HepG2 (cell line): ENCODE data around the gene KRT4. TPM values are rescaled to one million over a fixed set of nuclear protein-coding genes. Genes with fewer than 3 reads are reported as not detected.
"Not testable (repeated sequence)": the region's sequence is repeated elsewhere in the genome, so short reads cannot be mapped to it uniquely, and the experiment has no call there.

Source experiments
- ATAC-seq: fragments of 200-7000 bp; cut with Tn5 transposase; 3 replicates; pipeline ENCODE4 v1.9.1; 2020; ENCODE audit warnings: mild to moderate bottlenecking, moderate library complexity
- BruUV-seq: library from RNA; stranded (reverse); fragments of 400-500 nt; replicated peaks from 2 replicates; lab custom pipeline; 2021; lab: Mats Ljungman, UMichigan
- CTCF ChIA-PET: fragments of 300-600 bp; formaldehyde crosslinking; extraction: SDS; loops from one replicate; lab custom pipeline; 2021; ENCODE audit warnings: low total read pairs, inconsistent platforms, low intra/inter-chr PET ratio; lab: Yijun Ruan, JAX
- POLR2A ChIA-PET: fragments of 350-600 bp; sonication (Branson Sonifier 250); formaldehyde crosslinking; loops from one replicate; lab custom pipeline; 2020; ENCODE audit warnings: antibody characterized with exemption, inconsistent platforms; lab: Yijun Ruan, JAX
- DNase-seq: peaks from one replicate; pipeline ENCODE4 v3.0.0-alpha.2; 2015; ENCODE audit warnings: low spot score
- FAIRE-seq: peaks from 3 replicates; lab custom pipeline; 2011; peaks lifted over from hg19 to GRCh38; lab: Jason Lieb, UNC
- H2AFZ ChIP-seq: one replicate; pipeline ENCODE4 v1.6.1; 2011; ENCODE audit warnings: low read length, inconsistent platforms
- H3K27ac ChIP-seq: fragments of 300-600 bp; 3 replicates; pipeline ENCODE4 v1.8.0; 2011; ENCODE audit warnings: mixed run types, mild to moderate bottlenecking, mixed read lengths, low read length, inconsistent platforms; ENCODE audit not compliant: insufficient read depth; ENCODE audit errors: extremely low read length
- H3K27me3 ChIP-seq, 2 experiments: fragments of 200-600 bp in 1 of 2; 2 replicates in 1 of 2; 3 replicates in 1 of 2; pipeline versions ENCODE4 v1.6.0 to v1.8.0; 2011; ENCODE audit warnings: low read length in 2 of 2, mild to moderate bottlenecking in 2 of 2, moderate library complexity in 2 of 2, inconsistent platforms in 1 of 2; ENCODE audit not compliant: insufficient read depth in 2 of 2, control insufficient read depth in 1 of 2
- H3K36me3 ChIP-seq, 2 experiments: fragments of 200-600 bp in 1 of 2; replicated peaks in 1 of 2; 2 replicates in 1 of 2; 3 replicates in 1 of 2; pipeline versions ENCODE4 v1.5.1 to v1.8.0; 2011; ENCODE audit warnings: low read length in 2 of 2, inconsistent platforms in 1 of 2; ENCODE audit not compliant: insufficient read depth in 2 of 2, control insufficient read depth in 1 of 2
- H3K4me1 ChIP-seq: 2 replicates; pipeline ENCODE4 v1.5.1; 2012; ENCODE audit warnings: low read length, inconsistent platforms; ENCODE audit not compliant: insufficient read depth
- H3K4me2 ChIP-seq: 2 replicates; pipeline ENCODE4 v1.6.0; 2011; ENCODE audit warnings: low read depth, low read length, inconsistent platforms
- H3K4me3 ChIP-seq, 3 experiments: fragments of 200-600 bp in 1 of 3; sonication (generic), shearing (Covaris generic) in 1 of 3; replicated peaks in 1 of 3; 2 replicates each; pipeline ENCODE4 v1.5.1; 2011 to 2016; ENCODE audit warnings: low read length in 3 of 3, inconsistent platforms in 2 of 3, low read depth in 2 of 3, mild to moderate bottlenecking in 2 of 3, control low read depth in 1 of 3, mixed read lengths in 1 of 3; ENCODE audit not compliant: insufficient read depth in 1 of 3
- H3K79me2 ChIP-seq: one replicate; pipeline ENCODE4 v1.6.1; 2011; ENCODE audit warnings: low read length, inconsistent platforms; ENCODE audit not compliant: insufficient read depth
- H3K9ac ChIP-seq: 2 replicates; pipeline ENCODE4 v1.6.0; 2011; ENCODE audit warnings: mild to moderate bottlenecking, low read depth, low read length, inconsistent platforms; ENCODE audit not compliant: insufficient read depth
- H3K9me3 ChIP-seq: 2 replicates; pipeline ENCODE4 v1.5.1; 2012; ENCODE audit warnings: mild to moderate bottlenecking, low read length
- H4K20me1 ChIP-seq: 2 replicates; pipeline ENCODE4 v1.6.0; 2011; ENCODE audit warnings: inconsistent platforms, mild to moderate bottlenecking, low read length, moderate library complexity; ENCODE audit not compliant: insufficient read depth
- BCL6 ChIP-seq: IDR thresholded peaks from 2 replicates; pipeline ENCODE4 v1.6.1; 2016; ENCODE audit warnings: missing genetic modification reagents, missing compliant biosample characterization
- KLF9 ChIP-seq: IDR thresholded peaks from 2 replicates; pipeline ENCODE4 v1.6.1; 2016; ENCODE audit warnings: low read depth
- MXI1 ChIP-seq: IDR thresholded peaks from 3 replicates; pipeline ENCODE4 v1.6.1; 2012; ENCODE audit warnings: low read depth, low read length, inconsistent platforms, borderline replicate concordance
- NONO ChIP-seq, 2 experiments: fragments of 450-650 bp in 1 of 2; sonication (generic) in 1 of 2; formaldehyde crosslinking in 1 of 2; IDR thresholded peaks in 1 of 2; conservative IDR thresholded peaks in 1 of 2; 2 replicates each; pipeline versions ENCODE4 v1.6.1 to v1.8.0; 2017 to 2022; ENCODE audit warnings: mild to moderate bottlenecking in 1 of 2, missing genetic modification reagents in 1 of 2, moderate library complexity in 1 of 2
- ZNF772 ChIP-seq: sonication (generic); formaldehyde crosslinking; IDR thresholded peaks from 2 replicates; pipeline ENCODE4 v1.5.0; 2020; ENCODE audit warnings: mild to moderate bottlenecking, missing genetic modification reagents
- ZSCAN20 ChIP-seq: sonication (generic); formaldehyde crosslinking; IDR thresholded peaks from 2 replicates; pipeline ENCODE4 v1.4.0; 2020; ENCODE audit warnings: missing genetic modification reagents, mild to moderate bottlenecking, borderline replicate concordance
- WGBS: methylation state at CpG from one replicate; pipeline ENCODE4 v1.1.6; 2017; ENCODE audit warnings: low lambda C conversion rate; 5-methylcytosine and 5-hydroxymethylcytosine counted together
- in situ Hi-C: cut with HindIII; loops from 2 replicates; pipeline ENCODE4 v1.10.0; 2017; ENCODE audit warnings: low pct_unique_long_range_greater_than_20kb; ENCODE audit not compliant: extremely low pct_ligation_motif_present
- intact Hi-C: fragments of 100-400 bp; cut with micrococcal nuclease; formaldehyde crosslinking; loops from one replicate; pipeline ENCODE4 v1.10.0; 2022; ENCODE audit not compliant: unreplicated experiment
- polyA plus RNA-seq, 8 experiments: library from polyadenylated mRNA; depleted of rRNA in 3 of 8; stranded (reverse) in 7 of 8; unstranded in 1 of 8; fragments of >200 nt; fragmentation: Illumina TruSeq in 4 of 8; extraction: Trizol in 4 of 8; gene quantifications; 2 replicates each; pipeline versions ENCODE4 v1.2.1 to v1.2.3, GENCODE V29; 2011 to 2016; ENCODE audit warnings: low read depth in 4 of 8, missing spikeins in 1 of 8, mixed read lengths in 1 of 8; ENCODE audit not compliant: insufficient read depth in 1 of 8
- total RNA-seq, 5 experiments: library from RNA; depleted of rRNA; stranded (reverse); fragments of >200 nt; fragmentation: Illumina TruSeq; extraction: Trizol; gene quantifications; 2 replicates each; pipeline ENCODE4 v1.2.3, GENCODE V29; 2016; ENCODE audit warnings: low read depth in 1 of 5
- TF ChIP-seq, protein P1 (sequence below): sonication (generic); formaldehyde crosslinking; IDR thresholded peaks from 2 replicates; pipeline ENCODE4 v1.9.0; 2021; ENCODE audit warnings: mild to moderate bottlenecking, missing genetic modification reagents
- TF ChIP-seq, protein P2 (sequence below): sonication (generic); formaldehyde crosslinking; IDR thresholded peaks from 2 replicates; pipeline ENCODE4 v1.5.0; 2020; ENCODE audit warnings: missing genetic modification reagents, mild to moderate bottlenecking, borderline replicate concordance
- TF ChIP-seq, protein P3 (sequence below): sonication (generic); formaldehyde crosslinking; IDR thresholded peaks from 2 replicates; pipeline ENCODE4 v1.8.0; 2022; ENCODE audit warnings: missing genetic modification reagents, mild to moderate bottlenecking, moderate library complexity, borderline replicate concordance
- TF ChIP-seq, protein P4 (sequence below): sonication (generic); formaldehyde crosslinking; IDR thresholded peaks from 2 replicates; pipeline ENCODE4 v1.5.0; 2020; ENCODE audit warnings: mild to moderate bottlenecking, missing genetic modification reagents

KRT4 gene
- total and polyA plus RNA-seq, 2 of the 13 experiments (the other 11 are each of a cell fraction or from before 2014, with no cell fraction given) = not detected

DNA sequence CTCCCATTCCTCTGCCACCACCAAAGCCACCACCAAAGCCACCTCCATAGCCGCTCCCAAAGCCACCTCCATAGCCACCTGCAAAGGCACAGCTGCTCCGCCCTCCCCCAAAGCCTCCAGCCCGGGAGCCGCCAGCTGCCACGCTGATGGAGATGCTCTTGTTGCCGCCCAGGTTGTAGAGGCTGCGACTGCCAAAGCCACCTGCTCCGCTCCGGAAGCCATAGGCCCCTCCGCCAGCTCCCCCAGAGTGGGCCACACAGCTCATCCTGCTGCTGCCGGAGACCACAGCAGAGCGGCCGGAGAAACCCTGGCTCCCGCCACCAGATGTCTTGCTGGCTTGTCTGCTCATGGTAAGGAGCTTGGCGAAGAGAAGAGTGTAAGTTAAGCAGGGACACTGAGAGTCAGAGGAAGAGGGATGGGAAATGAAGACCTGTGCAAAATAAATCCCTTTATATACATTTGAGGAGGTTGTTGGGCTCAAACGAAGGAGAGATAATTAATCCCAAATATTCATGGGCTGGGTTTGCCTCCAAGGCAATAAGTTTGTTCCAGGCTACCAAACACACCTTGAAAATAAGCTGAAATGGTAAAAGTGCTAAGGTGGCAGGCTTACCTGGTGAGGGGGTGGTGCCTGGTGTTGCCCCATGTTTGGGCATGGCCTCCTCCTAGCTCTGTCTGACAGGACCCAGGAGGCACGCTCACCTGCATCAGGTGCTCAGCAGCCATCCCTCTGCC is 18.1 kb downstream of the KRT4 start, which contains the start of gene KRT3 (continued):
- TF ChIP-seq, protein P1, sequence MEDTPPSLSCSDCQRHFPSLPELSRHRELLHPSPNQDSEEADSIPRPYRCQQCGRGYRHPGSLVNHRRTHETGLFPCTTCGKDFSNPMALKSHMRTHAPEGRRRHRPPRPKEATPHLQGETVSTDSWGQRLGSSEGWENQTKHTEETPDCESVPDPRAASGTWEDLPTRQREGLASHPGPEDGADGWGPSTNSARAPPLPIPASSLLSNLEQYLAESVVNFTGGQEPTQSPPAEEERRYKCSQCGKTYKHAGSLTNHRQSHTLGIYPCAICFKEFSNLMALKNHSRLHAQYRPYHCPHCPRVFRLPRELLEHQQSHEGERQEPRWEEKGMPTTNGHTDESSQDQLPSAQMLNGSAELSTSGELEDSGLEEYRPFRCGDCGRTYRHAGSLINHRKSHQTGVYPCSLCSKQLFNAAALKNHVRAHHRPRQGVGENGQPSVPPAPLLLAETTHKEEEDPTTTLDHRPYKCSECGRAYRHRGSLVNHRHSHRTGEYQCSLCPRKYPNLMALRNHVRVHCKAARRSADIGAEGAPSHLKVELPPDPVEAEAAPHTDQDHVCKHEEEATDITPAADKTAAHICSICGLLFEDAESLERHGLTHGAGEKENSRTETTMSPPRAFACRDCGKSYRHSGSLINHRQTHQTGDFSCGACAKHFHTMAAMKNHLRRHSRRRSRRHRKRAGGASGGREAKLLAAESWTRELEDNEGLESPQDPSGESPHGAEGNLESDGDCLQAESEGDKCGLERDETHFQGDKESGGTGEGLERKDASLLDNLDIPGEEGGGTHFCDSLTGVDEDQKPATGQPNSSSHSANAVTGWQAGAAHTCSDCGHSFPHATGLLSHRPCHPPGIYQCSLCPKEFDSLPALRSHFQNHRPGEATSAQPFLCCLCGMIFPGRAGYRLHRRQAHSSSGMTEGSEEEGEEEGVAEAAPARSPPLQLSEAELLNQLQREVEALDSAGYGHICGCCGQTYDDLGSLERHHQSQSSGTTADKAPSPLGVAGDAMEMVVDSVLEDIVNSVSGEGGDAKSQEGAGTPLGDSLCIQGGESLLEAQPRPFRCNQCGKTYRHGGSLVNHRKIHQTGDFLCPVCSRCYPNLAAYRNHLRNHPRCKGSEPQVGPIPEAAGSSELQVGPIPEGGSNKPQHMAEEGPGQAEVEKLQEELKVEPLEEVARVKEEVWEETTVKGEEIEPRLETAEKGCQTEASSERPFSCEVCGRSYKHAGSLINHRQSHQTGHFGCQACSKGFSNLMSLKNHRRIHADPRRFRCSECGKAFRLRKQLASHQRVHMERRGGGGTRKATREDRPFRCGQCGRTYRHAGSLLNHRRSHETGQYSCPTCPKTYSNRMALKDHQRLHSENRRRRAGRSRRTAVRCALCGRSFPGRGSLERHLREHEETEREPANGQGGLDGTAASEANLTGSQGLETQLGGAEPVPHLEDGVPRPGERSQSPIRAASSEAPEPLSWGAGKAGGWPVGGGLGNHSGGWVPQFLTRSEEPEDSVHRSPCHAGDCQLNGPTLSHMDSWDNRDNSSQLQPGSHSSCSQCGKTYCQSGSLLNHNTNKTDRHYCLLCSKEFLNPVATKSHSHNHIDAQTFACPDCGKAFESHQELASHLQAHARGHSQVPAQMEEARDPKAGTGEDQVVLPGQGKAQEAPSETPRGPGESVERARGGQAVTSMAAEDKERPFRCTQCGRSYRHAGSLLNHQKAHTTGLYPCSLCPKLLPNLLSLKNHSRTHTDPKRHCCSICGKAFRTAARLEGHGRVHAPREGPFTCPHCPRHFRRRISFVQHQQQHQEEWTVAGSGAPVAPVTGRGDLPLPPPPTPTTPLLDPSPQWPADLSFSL (CRISPR knock-in tag) = no peak
- TF ChIP-seq, protein P2, sequence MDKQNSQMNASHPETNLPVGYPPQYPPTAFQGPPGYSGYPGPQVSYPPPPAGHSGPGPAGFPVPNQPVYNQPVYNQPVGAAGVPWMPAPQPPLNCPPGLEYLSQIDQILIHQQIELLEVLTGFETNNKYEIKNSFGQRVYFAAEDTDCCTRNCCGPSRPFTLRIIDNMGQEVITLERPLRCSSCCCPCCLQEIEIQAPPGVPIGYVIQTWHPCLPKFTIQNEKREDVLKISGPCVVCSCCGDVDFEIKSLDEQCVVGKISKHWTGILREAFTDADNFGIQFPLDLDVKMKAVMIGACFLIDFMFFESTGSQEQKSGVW (CRISPR knock-in tag) = no peak
- TF ChIP-seq, protein P3, sequence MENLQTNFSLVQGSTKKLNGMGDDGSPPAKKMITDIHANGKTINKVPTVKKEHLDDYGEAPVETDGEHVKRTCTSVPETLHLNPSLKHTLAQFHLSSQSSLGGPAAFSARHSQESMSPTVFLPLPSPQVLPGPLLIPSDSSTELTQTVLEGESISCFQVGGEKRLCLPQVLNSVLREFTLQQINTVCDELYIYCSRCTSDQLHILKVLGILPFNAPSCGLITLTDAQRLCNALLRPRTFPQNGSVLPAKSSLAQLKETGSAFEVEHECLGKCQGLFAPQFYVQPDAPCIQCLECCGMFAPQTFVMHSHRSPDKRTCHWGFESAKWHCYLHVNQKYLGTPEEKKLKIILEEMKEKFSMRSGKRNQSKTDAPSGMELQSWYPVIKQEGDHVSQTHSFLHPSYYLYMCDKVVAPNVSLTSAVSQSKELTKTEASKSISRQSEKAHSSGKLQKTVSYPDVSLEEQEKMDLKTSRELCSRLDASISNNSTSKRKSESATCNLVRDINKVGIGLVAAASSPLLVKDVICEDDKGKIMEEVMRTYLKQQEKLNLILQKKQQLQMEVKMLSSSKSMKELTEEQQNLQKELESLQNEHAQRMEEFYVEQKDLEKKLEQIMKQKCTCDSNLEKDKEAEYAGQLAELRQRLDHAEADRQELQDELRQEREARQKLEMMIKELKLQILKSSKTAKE = no peak
- TF ChIP-seq KLF9 = no peak
- no peak for TF ChIP-seq NONO (IDR thresholded peaks at IDR 0.05)
- TF ChIP-seq NONO (CRISPR knock-in tag; conservative IDR thresholded peaks at IDR 0.05) = no peak
- no peak for TF ChIP-seq ZNF772 (CRISPR knock-in tag)
- no peak for TF ChIP-seq MXI1
- TF ChIP-seq, protein P4, sequence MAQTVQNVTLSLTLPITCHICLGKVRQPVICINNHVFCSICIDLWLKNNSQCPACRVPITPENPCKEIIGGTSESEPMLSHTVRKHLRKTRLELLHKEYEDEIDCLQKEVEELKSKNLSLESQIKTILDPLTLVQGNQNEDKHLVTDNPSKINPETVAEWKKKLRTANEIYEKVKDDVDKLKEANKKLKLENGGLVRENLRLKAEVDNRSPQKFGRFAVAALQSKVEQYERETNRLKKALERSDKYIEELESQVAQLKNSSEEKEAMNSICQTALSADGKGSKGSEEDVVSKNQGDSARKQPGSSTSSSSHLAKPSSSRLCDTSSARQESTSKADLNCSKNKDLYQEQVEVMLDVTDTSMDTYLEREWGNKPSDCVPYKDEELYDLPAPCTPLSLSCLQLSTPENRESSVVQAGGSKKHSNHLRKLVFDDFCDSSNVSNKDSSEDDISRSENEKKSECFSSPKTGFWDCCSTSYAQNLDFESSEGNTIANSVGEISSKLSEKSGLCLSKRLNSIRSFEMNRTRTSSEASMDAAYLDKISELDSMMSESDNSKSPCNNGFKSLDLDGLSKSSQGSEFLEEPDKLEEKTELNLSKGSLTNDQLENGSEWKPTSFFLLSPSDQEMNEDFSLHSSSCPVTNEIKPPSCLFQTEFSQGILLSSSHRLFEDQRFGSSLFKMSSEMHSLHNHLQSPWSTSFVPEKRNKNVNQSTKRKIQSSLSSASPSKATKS (CRISPR knock-in tag) = no peak
- TF ChIP-seq BCL6 (CRISPR knock-in tag) = no peak
- no peak for TF ChIP-seq ZSCAN20 (CRISPR knock-in tag)

DNA sequence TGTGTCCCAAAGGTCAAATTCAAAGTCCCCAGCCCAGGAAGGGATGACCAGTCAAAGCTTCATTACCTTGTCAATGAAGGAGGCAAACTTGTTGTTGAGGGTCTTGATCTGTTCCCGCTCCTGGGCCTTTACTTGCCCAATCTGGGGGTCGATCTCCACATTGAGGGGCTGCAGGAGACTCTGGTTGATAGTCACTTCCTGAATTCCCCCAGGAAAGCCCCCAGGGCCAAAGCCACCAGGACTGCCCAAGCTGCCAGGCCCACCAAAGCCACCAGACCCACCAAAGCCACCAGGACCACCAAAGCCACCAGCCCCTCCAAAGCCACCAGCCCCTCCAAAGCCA is 18.6 kb downstream of the KRT4 start:
- POLR2A ChIA-PET, H3K4me1 ChIP-seq, H3K36me3 ChIP-seq, H2AFZ ChIP-seq, H4K20me1 ChIP-seq, ATAC-seq, BruUV-seq, H3K4me3 ChIP-seq, H3K79me2 ChIP-seq, H3K9me3 ChIP-seq, H3K9ac ChIP-seq, in situ Hi-C loops, H3K27ac ChIP-seq, H3K4me2 ChIP-seq, CTCF ChIA-PET, intact Hi-C loops, FAIRE-seq, DNase-seq: not testable (repeated sequence)
- peaks cover under 1 to 28% of the 10 kb centered on the region in 2 experiments; a peak in 3 of 5 replicates for H3K27me3 ChIP-seq
- 20% methylated on average over 1 of the region's 2 CpGs for WGBS
